GM18526 (cell line): Measurements from ENCODE around the gene CCDC112.

Experiments used
- POLR2A ChIP-seq: IDR thresholded peaks from 3 replicates; pipeline ENCODE4 v1.6.1; 2011; ENCODE audit not compliant: insufficient read length; ENCODE audit errors: extremely low read depth

The CCDC112 gene, protein sequence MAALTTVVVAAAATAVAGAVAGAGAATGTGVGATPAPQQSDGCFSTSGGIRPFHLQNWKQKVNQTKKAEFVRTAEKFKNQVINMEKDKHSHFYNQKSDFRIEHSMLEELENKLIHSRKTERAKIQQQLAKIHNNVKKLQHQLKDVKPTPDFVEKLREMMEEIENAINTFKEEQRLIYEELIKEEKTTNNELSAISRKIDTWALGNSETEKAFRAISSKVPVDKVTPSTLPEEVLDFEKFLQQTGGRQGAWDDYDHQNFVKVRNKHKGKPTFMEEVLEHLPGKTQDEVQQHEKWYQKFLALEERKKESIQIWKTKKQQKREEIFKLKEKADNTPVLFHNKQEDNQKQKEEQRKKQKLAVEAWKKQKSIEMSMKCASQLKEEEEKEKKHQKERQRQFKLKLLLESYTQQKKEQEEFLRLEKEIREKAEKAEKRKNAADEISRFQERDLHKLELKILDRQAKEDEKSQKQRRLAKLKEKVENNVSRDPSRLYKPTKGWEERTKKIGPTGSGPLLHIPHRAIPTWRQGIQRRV

DNA sequence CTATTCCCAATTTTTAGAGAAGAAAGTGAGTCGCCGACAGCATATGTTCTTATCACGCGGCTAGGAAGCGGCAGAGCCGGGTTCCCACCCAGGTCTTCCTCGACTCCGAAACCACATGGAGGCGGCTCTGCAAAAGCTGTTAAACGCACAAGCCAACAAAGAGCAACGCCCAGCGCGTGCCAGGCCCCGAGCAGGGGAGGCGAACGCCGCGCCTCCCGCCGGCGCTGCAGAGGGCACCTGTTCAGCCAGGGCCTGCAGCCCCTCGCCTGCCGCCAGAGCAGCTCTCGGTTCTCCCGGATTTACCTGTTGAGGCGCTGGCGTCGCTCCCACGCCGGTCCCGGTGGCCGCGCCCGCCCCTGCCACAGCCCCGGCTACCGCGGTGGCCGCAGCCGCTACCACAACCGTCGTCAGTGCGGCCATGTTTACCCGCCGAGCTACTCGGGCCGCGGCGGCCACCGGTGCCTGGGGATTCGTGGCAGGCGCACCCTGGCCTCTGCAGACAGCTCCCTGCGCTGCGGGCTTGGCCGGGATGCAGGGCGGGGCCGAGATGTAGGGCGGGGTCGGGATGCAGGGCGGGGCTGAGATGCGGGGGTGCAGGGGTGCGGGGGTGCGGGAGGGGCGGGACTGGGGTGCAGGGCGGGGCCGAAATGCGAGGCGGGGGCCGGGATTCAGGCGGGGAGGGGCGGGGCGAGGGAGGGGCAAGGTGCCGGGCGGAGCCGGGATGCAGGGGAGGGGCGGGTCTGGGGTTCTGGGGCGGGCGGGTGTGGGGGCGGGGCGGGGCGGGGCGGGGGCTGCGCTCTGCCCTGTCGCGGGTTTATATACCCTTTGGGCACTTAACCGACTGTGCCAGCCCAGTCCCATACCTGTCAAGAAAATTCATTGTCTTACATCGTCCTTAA is at the start of gene CCDC112:
Gene CCDC112, minus strand, starts transcription at position 531 of the 899 bp plus-strand sequence. Its CDS starts 111 bp downstream, at position 420.
- TF ChIP-seq POLR2A, result peak; percentile 41

DNA sequence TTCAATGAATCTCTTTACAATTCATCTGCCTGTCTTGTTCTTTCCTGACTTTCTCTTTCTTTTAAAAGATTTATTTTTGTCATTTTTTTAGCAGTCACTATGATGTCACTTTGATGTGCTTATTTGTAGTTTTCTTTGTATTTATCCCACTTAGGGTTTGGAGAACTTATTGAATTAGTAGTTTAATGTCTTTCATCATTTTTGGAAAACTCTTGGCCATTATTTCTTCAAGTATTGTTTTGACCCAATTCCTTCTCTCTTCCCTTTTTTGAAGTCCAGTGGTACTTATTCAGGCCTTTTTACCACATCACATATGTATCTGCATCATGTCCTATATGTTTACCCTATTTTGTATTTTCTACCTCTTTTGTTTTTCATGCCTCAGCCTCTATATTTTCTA is 48.9 kb upstream of the CCDC112 start:
- TF ChIP-seq POLR2A, result no peak

DNA sequence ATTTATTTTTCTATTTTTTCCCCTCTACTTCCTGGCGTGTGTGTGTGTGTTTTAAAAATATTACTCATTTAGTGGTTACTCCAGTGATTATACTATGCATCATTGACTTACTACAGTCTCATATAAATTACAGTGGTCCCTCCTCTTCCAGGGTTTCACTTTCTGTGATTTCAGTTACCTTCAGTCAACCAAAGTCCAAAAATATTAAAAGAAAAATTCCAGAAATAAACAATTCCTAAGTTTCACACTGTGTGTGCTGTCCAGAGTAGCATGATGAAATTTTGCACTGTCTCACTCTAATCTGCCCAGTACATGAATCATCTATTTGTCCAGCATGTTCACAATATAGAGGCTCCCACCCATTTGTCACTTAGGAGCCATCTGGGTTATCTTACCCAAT is 47.4 kb upstream of the CCDC112 start:
- TF ChIP-seq POLR2A, result no peak

DNA sequence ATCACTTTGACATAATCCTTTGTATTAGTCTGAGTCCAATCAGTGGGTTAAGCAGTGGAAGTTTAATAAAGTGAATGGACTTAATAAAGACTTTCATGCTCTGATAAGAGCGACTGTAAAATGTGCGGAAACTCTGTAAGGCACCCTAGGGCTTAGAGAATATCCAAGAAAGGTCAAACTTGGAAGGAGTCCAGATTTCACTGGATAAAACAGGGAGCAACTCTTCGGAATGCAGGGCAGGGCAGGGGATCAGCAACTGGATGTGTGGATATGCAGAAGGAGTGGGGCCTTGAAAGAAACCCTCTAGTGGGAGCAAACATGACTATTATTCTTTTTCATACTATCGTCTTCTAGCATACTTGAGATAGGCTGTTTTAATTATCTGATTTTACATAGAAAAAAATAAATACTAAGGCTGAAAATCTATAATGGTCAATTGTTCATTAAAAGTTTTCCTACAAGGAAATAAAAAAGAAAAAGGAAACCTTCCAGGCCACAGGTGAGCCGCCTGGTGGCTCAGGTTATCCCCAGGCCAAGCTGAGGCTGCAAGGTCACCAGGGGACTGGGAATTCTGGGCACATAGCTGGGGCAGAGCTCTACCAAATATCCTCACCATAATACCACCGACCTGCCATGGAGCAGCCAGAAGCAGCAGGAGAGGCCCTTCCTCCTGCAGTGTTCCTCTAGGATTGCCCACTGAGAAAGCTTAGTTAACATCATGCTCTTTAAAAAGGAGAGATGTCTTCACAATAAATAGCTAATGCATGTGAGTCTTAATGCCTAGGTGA is 46.3 kb upstream of the CCDC112 start:
- TF ChIP-seq POLR2A, result no peak

DNA sequence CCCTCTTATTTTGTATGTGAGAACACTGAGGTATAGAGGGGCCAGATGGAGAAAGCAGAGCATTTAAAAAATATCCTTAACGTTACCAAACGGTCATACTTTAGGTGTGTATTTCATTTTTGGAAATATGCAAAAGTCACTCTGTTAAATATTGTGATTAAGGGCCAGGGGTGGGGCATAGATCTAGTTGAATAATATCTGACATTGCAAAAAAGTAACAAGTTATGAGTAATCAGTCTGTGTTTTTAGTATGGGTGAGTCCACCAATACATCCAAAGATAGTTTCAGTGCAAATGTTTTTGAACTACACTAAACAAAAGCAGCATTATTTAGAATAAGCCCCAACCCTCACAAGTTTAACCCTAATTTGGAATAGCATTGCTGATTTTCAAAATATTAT is 45.3 kb upstream of the CCDC112 start:
- no peak for TF ChIP-seq POLR2A

DNA sequence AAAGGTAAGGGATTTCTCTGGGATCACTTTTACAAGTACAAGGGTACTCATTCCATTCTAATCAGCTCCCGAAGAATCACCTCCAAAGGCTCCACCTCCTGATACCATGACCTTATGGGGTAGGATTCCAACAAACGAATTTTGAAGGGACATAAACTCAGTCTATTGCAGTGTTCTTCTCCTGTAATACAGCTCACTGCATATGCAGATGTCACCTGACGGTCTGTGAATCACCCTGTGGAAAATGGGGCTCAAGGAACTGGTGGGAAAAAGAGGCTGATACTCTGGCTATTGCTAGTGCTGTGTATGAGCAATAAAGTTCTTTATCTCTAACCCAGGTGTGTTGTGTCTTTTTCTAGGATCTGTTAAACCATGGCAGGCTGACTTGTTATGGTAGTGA is 42.4 kb upstream of the CCDC112 start:
- no peak for TF ChIP-seq POLR2A

DNA sequence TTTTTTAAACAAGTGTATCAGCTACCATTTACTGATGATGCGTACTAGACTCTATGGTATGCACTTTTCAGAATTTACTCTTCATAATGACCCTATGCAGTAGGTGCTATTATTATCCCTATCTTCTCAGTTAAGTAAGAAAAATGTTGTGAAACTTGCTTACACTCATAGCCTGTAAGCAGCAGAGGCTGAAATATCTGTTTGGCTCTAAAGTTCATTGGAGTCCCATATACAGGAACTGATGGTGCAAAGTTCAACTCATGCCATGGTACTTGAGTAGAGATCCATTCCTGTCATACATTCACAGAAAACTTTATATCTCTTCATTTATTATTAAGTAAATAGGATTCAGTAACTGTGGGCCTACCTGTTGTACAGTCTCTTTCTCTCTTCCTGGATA is 41.4 kb upstream of the CCDC112 start:
- TF ChIP-seq POLR2A, result no peak

DNA sequence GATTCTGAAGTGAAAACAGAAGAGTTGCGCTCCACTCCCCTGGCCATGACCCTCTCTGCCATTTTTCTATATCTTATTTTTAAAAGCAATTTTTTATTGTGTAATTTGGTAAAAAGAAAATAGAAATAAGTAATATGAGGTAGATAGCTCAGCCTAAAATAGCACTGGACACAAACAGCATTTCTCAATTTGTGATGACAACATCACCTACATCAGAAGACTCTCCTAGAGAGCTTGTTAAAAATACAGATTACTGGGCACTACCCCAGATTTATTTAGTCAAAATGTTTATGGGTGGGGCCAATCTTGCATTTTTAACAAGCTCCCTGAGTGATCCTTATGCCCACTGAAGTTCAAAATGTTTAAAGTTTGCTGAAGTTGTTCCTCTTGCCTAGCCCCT is 40.5 kb upstream of the CCDC112 start:
- no peak for TF ChIP-seq POLR2A

DNA sequence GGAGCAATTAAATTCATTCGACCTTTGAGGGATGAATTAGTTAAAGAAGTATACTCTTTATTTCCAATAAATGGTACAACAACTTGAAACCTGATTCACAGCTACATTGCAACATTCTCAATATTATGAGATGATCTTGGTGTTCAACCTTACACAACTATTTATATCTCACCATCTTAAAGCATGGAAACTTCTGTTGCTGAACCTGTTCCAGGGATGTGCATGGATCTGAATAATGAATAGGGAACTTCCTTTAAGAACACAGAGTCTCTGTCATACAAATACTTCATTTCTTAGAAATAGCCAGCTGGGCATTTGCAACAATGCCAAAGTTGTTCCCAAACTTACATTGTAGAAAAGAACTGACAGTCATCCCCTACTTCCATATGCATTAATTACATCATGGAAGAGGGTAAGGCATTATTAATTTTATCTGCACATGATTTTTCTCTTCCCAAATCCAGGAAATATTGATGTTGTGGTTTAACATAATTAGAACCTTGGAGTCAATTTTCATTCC is 39.8 kb upstream of the CCDC112 start:
- TF ChIP-seq POLR2A, result no peak

DNA sequence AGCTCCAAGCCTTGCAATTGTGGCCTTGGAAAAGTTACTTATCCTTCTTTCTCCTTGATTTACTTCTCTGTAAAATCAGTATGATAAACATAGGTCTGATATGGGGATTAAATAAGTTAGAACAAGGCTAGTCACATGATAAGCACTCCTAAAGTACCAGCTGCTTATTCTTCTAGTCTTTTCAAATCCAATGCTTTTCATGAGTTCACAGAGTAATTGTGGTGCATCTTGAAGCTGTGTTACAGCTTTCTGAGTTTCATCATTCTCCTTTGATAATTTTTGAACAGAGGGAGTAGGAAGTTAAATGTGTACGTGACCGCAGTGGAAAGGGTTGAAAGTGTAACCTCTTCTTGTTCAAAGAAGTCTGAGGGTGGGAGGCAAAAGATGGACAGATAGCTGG is 38.8 kb upstream of the CCDC112 start:
- TF ChIP-seq POLR2A, result no peak

DNA sequence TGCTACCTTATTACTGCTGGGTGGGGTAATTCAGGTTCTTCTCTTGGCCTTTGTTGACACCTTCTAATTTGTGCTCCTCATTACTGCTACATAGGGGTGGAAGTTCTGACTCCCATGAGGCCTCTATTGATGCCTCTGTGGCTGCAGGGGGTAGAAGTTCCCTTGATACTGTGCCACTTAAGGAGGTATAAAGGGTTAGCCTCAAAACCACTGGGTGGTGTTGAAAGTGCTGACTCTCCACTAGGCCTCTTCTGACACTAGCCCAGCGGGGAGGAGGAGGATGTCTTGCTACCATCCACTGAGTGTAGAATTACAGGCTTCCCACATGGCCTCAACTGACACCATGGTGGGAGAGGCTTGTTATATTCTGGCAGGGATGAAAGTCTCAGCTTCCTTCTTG is 36.7 kb upstream of the CCDC112 start:
- no peak for TF ChIP-seq POLR2A

DNA sequence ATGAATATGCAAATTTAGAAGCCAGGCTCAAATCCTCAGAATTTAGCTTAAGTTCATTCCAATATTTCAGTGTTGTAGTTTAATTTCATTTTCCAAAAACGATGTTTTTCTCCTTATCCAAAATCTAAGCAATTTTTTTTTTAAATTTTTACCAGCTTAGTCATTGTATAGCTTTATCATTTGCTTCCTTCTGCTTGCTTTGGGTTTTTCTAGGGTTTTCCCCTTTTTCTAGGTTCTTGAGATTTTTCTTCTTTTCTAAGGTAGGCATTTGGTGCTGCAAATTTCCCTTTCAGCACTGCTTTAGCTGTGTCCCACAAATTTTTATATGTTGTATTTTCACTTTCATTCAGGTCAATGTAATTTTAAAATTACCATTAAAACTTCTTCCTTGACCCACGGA is 34.4 kb upstream of the CCDC112 start:
- TF ChIP-seq POLR2A, result no peak

DNA sequence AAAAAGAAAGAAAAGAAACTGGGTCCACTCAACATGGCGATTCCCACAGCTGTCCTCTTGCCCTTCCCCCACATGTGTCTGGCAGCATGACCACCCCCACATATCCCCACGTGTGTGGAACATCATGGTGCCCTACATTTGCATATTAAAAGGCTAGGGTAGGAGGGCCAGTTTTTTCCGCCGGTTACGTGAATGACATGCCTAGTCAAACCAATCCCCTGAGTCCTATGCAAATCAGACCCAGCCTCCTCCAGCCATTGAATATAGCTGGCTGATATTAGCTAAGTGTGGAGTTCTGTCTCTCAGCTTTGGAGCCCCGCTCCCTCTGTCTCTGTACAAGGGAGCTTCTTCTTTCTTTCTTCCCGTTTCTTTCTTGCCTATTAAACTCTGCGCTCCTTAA is 33.0 kb upstream of the CCDC112 start:
- no peak for TF ChIP-seq POLR2A

DNA sequence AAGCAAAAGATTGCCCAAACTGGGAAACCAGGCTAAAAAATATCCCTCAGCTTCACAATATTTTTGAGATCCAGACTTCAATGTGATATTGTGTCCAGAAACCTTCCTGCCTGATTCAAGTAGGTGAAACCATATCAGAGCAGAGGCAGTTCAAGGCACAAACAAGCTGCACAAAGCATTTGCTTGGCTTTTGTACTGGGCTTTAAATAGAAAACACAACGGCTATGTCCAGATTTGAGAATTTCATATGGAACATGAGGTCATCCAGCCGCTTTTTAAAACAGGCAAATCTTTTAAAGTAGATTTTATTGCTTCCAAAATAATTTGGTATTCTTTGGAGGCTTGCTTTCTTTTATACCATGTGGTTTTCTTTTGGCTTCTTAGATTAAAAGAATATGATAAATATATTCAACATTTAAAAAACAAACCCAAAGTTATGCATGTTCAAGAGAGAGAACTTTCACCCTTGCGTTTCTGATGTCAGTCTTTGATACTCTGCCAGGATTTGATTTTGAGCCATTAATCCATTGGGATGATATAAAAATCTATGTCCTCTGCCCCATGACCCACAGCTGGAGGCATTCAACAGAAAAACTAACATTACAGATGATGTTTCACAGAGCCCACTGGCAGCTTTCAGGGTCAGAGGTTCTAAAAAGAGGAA is 29.0 kb upstream of the CCDC112 start:
- TF ChIP-seq POLR2A, result no peak
